Thyroid gland (tissue), 4 donors: ENCODE measurements around the gene PARM1. TPM values are rescaled to one million over a fixed set of nuclear protein-coding genes. Genes with fewer than 3 reads are reported as not detected.

Experiments used
- DNase-seq, 2 donors: peaks; one replicate each; pipeline ENCODE4 v3.0.0-alpha.2; 2019
- H3K27ac ChIP-seq, 3 donors: fragments of 200-600 bp; sonication (generic); 1 replicate in 2 of 3; 2 replicates in 1 of 3; pipeline ENCODE4 v1.5.1; 2016 to 2019; ENCODE audit warnings: mild to moderate bottlenecking in 1 of 3, moderate library complexity in 1 of 3
- H3K27me3 ChIP-seq: fragments of 200-600 bp; sonication (generic); one replicate; pipeline ENCODE4 v1.5.1; 2019
- H3K36me3 ChIP-seq, 2 donors: fragments of 200-600 bp; sonication (generic); one replicate each; pipeline ENCODE4 v1.5.1; 2016 to 2019
- H3K4me1 ChIP-seq, 2 donors: fragments of 200-600 bp; sonication (generic); one replicate each; pipeline ENCODE4 v1.5.1; 2017 to 2019
- H3K4me3 ChIP-seq, 3 donors: fragments of 200-600 bp; sonication (generic); replicated peaks in 1 of 3; 1 replicate in 2 of 3; 2 replicates in 1 of 3; pipeline ENCODE4 v1.5.1; 2016; ENCODE audit warnings: mild to moderate bottlenecking in 1 of 3
- H3K9me3 ChIP-seq: fragments of 200-600 bp; sonication (generic); one replicate; pipeline ENCODE4 v1.5.1; 2017
- CTCF ChIP-seq, 6 experiments: fragments of 200-600 bp in 3 of 6; fragments of 450-650 bp in 3 of 6; sonication (generic) in 3 of 6; IDR thresholded peaks; one replicate each; pipeline ENCODE4 v1.5.1; 2016 to 2019; ENCODE audit warnings: antibody characterized with exemption in 6 of 6, mild to moderate bottlenecking in 2 of 6, inconsistent platforms in 1 of 6, moderate library complexity in 1 of 6
- POLR2A ChIP-seq, 2 donors: fragments of 450-650 bp; IDR thresholded peaks; one replicate each; pipeline ENCODE4 v1.6.1; 2017; ENCODE audit warnings: antibody characterized with exemption in 2 of 2, mild to moderate bottlenecking in 2 of 2, moderate library complexity in 1 of 2
- WGBS, 2 donors: methylation state at CpG; one replicate each; pipeline ENCODE4 v1.1.5; 2017; 5-methylcytosine and 5-hydroxymethylcytosine counted together
- intact Hi-C: fragments of 100-400 bp; cut with DNase I; formaldehyde crosslinking; loops from one replicate; pipeline ENCODE4 v1.15.1; 2023
- total RNA-seq, 4 donors: library from RNA; depleted of rRNA; stranded (reverse); fragments of >200 nt; gene quantifications; one replicate each; pipeline ENCODE4 v1.2.3, GENCODE V29; 2016

PARM1 gene
- total RNA-seq, 4 donors from 2014 or later = 319 to 575 (median 470) TPM

GRCh38 chr4:75005727-75006126 is 72.8 kb downstream of the PARM1 start:
- DNase-seq = no peak
- intact Hi-C loops = no loop called here
- TF ChIP-seq POLR2A (IDR thresholded peaks at IDR 0.05) (no peak), CTCF (IDR thresholded peaks at IDR 0.05) (no peak)
- no peak overlapping the region for H3K4me3 ChIP-seq
- H3K27ac ChIP-seq = peak overlapping the region; percentile 62 to 78 (median 63)
- H3K4me1 ChIP-seq = peaks cover 21 to 33% of the 10 kb centered on the region in 2 donors
- WGBS, 2 donors = 93 to 100% methylated on average over 1 of the region's 1 CpG
- no peaks in the 10 kb centered on the region for H3K9me3 ChIP-seq
- H3K36me3 ChIP-seq = no peaks in the 10 kb centered on the region
- H3K27me3 ChIP-seq = no peaks in the 10 kb centered on the region

- Histone ChIP-seq H3K27me3 (no peaks in the 10 kb centered on the region), H3K9me3 (no peaks in the 10 kb centered on the region), H3K27ac (no peak overlapping the region), H3K4me3 (no peak overlapping the region), H3K36me3 (peaks cover 5 to 6% of the 10 kb centered on the region in 2 donors), H3K4me1 (peaks cover 18 to 22% of the 10 kb centered on the region in 2 donors)
- 92 to 95% methylated on average over 3 of the region's 3 CpGs for WGBS, 2 donors
- intact Hi-C loops = no loop called here
- no peak for DNase-seq
- TF ChIP-seq CTCF (IDR thresholded peaks at IDR 0.05) = no peak
- no peak for TF ChIP-seq POLR2A (IDR thresholded peaks at IDR 0.05)
Measured at GRCh38 chr4:75007891-75008290, 75.0 kb downstream of the PARM1 start.

GRCh38 chr4:75009138-75009537 is 76.2 kb downstream of the PARM1 start:
- no peak for DNase-seq
- H3K36me3 ChIP-seq = peaks cover 12 to 17% of the 10 kb centered on the region in 2 donors
- intact Hi-C loops = no loop called here
- 81 to 91% methylated on average over 1 of the region's 1 CpG for WGBS, 2 donors
- no peak overlapping the region for H3K4me3 ChIP-seq
- peaks cover 13 to 16% of the 10 kb centered on the region in 2 donors for H3K4me1 ChIP-seq
- H3K9me3 ChIP-seq = no peaks in the 10 kb centered on the region
- TF ChIP-seq POLR2A (IDR thresholded peaks at IDR 0.05) (no peak), CTCF (IDR thresholded peaks at IDR 0.05) (no peak)
- no peaks in the 10 kb centered on the region for H3K27me3 ChIP-seq
- H3K27ac ChIP-seq = no peak overlapping the region

- H3K27me3 ChIP-seq = no peaks in the 10 kb centered on the region
- no peak for DNase-seq
- TF ChIP-seq POLR2A (IDR thresholded peaks at IDR 0.05) (no peak), CTCF (IDR thresholded peaks at IDR 0.05) (no peak)
- H3K9me3 ChIP-seq = no peaks in the 10 kb centered on the region
- intact Hi-C loops = no loop called here
- H3K4me3 ChIP-seq = no peak overlapping the region
- H3K36me3 ChIP-seq = peaks cover 12 to 17% of the 10 kb centered on the region in 2 donors
- H3K4me1 ChIP-seq = peaks cover 11 to 16% of the 10 kb centered on the region in 2 donors
- H3K27ac ChIP-seq = no peak overlapping the region
- WGBS, 2 donors = 90 to 95% methylated on average over 4 of the region's 4 CpGs
Measured at GRCh38 chr4:75011131-75011795, 78.3 kb downstream of the PARM1 start.

GRCh38 chr4:75015627-75016026 is 82.7 kb downstream of the PARM1 start:
- intact Hi-C loops = no loop called here
- no peaks in the 10 kb centered on the region for H3K9me3 ChIP-seq
- peak overlapping the region; percentile 83 to 93 (median 84) for H3K27ac ChIP-seq
- DNase-seq = peak; percentile 89 to 90
- H3K4me3 ChIP-seq = no peak overlapping the region
- H3K36me3 ChIP-seq = peaks cover 12 to 17% of the 10 kb centered on the region in 2 donors
- TF ChIP-seq POLR2A (IDR thresholded peaks at IDR 0.05) (peak in 1 of 2 donors; percentile 53), CTCF (IDR thresholded peaks at IDR 0.05) (no peak)
- H3K27me3 ChIP-seq = no peaks in the 10 kb centered on the region
- WGBS, 2 donors = 29 to 42% methylated on average over 2 of the region's 2 CpGs
- peaks cover 14 to 30% of the 10 kb centered on the region in 2 donors for H3K4me1 ChIP-seq
